Activated CD4-positive, CD25-positive, alpha-beta regulatory T cell treated with anti-CD3 and anti-CD28 coated beads, Interleukin-2, amount 50 U/mL, for 72 hours (primary cell): ENCODE data around the gene OR2W3.

Experiments
- DNase-seq: peaks from one replicate; pipeline ENCODE4 v3.0.0; 2021

The OR2W3 gene

DNA sequence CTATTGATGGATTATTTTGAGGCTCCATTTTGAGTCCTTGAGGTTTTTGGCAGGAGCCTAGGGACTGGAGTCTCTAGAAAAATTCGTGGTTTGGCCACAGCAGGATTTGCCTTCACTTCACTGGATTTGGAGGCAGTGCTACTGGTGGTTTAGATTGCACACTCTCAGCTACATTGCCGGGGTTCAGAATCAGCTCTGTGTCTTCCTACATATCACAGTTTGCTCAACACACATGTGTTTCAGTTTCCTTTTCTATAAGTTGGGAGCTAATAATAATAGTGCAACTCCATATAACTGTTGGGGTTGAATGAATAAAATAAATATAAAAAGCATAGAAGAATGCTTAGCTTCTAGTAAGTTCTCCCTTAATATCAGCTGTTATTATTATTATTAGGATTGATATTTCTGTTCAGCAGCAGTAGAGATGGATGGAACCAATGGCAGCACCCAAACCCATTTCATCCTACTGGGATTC is at the start of gene OR2W3:
Gene OR2W3 (plus strand): TSS at position 425 of the 475 bp plus-strand sequence. CDS start 0 bp downstream, at position 425.
- no peak for DNase-seq

DNA sequence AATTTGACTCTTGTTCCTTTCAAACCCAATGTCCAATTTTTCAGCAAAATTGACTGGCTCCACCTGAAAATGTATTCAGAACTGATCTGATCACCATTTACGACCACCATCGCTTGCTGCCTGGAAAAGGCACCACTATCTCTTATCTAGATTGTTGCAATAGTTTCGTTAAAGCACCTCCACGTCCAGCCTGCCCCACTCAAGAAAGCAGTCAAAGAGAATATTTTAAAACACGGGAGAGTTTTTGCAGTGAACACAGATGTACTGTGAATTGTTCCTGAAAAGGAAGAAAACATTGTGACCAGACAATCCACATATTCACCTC is 49.7 kb upstream of the OR2W3 start:
- DNase-seq: no peak

DNA sequence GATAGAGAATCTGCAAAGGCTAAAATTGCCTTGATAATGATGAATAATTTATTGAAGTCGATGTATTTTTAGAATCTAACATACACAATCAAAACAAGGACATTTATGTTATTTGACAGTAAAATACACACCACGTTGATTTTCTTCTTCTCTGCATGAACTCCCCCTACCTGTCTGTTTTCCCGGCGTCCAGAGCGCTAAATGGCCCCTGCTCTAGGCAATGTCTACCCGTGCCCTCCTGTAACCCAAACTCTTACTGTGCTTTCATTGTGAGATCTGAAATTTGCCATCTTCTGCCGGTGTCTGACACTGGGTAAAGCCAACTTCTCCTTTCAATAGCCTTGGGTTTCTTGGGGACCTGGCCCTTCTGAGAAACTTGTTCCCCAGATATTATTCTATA is 47.0 kb upstream of the OR2W3 start:
- DNase-seq: no peak

DNA sequence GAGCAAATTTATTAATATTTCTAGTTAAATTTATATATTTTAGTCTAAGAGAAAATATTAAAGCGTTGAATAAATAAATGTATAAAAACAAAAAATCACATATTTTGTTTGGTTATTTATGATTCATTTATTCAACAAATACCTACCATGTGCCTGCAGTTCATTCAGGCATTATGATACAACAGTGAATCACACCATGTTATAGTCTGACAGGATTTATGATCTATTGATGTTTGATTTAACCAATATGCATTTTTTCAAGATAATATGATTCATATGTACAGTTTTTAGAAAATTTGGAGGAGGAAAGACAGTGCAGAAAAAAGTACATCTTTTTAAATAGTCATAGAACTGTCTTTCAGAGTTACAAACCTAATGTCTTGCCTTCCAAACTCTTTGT is 45.8 kb upstream of the OR2W3 start:
- DNase-seq: no peak

DNA sequence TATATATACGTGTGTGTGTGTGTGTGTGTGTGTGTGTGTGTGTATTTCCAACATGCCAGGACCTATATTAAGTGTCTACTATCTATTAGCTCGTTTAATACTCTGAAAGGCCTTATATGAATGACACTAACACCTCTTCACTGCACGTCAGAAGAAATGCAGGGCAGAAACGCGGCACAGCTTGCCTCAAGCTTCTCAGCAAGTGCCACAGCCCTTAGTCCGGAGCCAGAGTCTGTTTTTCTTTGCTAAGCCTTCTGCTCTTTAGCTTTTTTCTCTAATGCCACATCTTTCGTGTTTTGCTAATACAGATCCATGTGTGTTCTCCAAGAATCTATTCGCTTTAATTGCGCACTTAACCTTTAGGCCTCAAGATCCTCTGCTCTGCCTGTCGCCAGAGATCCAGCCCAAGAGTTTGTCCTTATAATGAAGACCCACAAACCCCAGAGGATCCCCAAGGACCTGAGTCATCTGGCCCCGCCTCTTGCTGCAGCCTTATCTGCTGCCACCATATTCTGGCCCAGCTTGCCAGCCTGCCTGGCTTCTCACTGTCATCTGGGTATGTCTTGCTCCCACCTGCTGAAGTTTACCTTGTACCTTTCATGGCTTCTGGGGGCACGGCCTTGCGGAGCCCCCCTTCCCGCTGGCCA is 40.4 kb upstream of the OR2W3 start:
- no peak for DNase-seq

DNA sequence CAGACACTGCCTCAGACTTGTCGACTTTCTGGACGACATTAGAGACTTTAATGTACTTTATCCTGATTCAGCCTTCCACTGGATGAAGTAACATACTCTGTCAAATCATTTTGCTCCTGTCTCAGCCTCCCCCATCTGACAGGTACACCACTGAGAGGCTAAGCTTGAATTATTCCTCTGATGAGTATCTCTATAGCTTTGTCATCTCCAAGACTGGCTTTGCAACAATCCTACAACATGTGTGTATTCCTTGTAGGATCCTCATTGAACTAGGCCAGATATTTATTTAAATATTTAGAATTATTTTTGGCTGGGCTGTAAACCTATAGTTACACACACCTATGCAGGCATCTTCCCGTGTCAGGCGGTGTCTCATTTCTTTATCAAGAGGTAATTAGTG is 39.5 kb upstream of the OR2W3 start:
- DNase-seq: no peak

DNA sequence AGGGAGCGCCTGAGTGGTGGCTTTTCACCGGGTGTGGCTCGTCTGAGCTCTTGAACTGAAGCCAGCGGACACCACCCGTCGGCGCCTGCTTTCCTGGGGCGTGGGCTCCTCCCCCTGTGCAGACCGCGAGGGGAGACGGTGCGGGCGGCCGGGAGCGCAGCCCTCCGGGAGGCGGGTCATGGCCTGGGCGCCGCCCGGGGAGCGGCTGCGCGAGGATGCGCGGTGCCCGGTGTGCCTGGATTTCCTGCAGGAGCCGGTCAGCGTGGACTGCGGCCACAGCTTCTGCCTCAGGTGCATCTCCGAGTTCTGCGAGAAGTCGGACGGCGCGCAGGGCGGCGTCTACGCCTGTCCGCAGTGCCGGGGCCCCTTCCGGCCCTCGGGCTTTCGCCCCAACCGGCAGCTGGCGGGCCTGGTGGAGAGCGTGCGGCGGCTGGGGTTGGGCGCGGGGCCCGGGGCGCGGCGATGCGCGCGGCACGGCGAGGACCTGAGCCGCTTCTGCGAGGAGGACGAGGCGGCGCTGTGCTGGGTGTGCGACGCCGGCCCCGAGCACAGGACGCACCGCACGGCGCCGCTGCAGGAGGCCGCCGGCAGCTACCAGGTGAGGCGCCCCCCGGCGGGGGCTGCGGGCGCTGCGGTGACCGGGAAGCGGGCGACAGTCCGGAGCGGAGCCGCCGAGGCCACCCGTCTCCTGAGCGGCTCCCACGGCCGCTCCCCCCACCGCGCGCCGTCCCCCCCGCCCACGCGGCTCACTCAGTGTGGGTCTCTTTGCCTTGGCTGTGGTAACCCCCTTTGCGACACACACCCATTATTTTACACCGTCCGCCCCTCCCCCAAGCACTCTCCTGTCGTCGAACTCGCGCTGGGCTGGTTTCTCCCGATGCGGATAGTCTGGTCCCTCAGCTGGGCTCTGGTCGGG is 38.1 kb upstream of the OR2W3 start, which contains the start of gene TRIM58:
Gene TRIM58 (plus strand): TSS at position 119 of the 916 bp plus-strand sequence. CDS start 60 bp downstream, at position 179.
- DNase-seq: peak; percentile 32

DNA sequence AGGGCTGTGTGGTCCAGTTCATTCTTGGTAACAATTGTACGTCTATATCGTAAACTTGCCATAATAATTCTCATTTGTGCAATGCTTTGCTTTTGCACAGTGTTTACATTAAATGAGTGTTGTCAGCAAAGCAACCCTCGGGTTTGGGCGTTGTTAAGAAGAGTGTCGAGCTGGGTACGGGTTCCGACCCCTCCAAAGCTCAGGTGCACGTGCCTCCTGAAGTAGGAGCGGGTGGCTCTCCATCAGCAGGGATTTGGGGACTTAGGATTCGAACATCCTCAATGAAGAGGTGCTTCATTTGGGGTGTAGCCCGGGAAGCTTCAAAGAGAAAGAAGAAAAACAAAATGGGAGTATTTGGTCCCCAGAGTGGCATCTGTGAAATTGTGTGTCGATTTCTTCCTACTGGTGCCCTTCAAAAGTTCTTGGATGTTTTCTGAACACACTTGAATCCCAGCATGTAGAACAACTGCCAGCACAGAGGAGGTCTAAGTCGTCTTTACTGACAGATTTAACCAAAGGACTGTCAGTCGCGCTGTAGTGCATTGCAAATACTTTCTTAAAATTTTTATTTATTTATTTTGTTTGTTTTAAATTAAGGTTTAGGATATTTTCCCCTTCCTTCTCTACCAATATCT is 37.3 kb upstream of the OR2W3 start:
- no peak for DNase-seq

DNA sequence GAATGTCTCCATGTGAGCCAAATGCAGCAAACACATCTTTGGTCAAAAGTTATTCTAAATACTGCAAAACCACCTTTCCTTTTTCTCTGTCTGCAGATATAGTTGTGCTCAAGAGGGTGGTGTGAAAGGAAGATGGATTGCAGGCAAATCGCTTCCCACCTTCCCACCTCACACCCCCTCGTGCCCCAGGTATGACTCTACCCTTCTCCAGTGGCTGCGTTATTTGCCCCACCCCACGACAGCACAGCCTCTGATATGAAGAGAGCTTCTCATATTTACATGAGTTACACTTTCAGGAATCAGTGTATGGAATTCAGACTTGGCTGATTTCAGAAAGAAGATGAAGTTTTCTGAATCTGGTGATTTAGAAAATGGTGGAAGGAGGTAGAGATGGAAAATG is 32.6 kb upstream of the OR2W3 start:
- DNase-seq: no peak

DNA sequence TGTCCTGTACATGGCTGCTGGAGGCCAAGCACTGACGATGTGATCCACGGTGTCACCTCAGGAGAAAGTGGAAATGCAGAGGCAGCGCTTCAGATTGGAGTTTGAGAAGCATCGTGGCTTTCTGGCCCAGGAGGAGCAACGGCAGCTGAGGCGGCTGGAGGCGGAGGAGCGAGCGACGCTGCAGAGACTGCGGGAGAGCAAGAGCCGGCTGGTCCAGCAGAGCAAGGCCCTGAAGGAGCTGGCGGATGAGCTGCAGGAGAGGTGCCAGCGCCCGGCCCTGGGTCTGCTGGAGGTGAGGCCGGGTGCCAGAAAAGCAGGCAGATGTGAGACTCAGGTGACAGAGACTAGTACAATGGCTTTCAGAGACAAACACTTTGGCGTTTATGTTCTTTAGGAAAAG is 30.7 kb upstream of the OR2W3 start:
- no peak for DNase-seq

DNA sequence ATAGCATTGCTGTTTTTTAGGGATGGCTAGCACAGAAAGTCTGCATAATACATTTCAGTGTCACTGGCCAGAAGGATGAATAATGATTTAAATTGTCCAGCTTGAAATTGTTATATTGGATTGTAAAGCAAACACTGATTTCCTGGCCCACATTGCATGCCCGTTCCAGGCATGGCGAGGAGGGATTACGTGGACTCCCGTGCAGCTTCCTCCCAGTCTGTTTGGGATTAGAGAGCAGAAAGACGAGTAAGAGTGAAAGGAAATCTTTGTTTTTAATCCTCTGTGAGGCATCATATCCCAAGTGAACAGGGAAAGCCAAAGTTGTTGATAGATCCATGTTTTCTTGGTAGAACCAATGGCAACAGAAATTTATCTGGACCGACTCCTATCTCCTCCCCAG is 30.0 kb upstream of the OR2W3 start:
- DNase-seq: no peak

DNA sequence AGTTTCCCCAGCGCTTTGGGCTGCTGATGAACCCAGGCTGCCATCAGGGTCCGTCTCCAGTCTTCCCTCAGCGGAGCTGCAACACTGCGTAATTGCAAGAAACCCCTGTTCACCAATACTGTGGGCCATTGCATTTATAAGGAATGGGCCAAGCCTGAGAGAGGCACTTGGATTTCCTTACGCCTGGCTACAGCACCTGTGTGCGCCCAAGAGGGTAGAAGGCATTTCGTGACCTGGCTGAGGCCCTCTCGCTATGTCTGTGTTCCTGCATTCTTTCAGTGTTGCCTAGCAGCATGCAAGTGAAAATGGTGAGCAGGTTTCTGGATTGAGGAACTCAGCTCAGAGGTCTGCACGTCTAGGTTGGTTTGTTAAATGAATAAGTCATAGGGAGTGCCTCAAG is 12.0 kb upstream of the OR2W3 start:
- no peak for DNase-seq

DNA sequence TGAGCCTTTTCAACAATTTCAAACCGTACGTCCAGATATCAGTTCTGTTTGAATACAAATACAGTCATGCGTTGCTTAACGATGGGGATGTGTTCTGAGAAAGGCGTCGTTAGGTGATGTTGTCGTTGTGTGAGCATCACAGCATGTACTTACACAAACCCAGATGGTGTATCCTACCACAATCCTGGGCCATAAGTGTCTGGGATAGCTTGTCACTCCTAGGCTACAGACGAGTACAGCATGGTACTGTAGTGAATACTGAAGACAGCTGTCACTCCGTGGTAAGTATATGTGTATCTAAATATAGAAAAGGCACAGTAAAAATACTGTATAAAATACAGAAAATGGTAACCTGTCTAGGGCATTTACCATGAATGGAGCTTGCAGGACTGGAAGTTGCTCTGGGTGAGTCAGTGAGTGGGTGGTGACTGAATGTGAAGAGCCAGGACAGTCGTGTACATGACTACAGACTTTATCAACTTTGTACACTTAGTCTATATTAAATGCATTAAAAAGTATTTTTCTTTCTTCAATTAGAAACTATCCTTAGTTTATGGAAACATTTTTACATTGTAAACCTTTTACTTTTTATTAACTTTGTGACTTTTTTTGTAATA is 10.5 kb upstream of the OR2W3 start:
- no peak for DNase-seq

DNA sequence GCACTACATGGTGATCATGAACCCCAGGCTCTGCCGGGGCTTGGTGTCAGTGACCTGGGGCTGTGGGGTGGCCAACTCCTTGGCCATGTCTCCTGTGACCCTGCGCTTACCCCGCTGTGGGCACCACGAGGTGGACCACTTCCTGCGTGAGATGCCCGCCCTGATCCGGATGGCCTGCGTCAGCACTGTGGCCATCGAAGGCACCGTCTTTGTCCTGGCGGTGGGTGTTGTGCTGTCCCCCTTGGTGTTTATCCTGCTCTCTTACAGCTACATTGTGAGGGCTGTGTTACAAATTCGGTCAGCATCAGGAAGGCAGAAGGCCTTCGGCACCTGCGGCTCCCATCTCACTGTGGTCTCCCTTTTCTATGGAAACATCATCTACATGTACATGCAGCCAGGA is 589 bp downstream of the OR2W3 start:
- DNase-seq: no peak

DNA sequence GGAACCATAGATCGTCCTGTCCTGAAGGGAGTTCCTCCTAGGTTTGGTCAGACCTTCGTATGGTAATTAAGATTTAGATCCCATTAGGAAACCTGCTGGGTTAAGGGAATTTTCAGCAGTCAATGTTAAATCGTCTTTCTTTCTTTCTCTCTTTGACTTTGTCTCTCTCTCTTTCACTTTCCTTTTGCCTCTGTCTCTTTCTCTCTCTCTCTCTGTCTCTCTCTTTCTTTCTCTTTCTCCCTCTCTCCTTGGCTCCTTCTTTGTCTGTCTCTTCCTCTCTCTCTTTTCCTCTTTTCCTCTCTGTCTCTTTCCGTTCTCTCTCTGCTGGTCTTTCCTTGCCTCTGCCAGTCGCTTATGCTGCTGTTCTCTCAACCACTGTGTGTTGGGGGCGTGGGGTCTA is 8.7 kb downstream of the OR2W3 start:
- DNase-seq: no peak

DNA sequence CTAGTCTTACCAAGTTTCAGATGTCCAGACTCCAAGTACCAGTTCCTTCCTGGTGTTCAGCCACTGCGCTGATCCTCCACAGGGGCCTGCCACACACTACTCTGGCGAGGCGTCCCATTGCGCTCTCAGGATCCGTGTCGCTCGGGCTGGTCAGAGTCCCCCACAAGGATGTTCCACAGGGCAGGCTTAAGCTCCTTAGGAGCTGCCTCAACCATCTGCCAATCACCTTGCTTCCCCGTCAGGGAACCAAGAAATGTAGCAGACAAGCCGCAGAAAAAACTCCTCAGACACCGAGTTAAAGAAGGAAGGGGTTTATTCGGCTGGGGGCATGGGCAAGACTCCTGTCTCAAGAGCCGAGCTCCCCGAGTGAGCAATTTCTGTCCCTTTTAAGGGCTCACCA is 9.8 kb downstream of the OR2W3 start:
- no peak for DNase-seq

DNA sequence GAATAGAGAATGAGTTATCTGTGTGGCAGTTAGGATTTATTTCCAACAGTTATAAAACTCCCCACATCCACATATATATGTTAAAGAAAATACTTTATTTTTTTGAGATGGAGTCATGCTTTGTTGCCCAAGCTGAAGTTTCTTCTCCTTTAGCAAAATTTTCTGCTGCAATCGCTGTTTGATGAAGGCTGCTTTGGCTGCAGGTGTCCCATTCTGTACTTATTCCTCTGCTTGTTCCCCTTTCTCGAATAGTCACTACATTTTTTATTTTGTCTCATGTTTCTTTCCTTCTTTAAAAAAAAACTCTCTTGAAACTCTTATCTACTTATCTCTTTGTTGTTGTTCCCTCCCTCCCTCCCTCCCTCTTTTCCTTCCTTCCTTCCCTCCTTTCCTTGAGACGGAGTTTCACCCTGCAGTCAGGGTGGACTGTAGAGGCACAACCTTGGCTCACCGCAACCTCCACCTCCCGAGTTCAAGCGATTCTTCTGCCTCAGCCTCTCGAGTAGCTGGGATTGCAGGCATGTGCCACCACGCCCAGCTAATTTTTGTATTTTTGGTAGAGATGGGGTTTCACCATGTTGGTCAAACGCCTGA is 10.6 kb downstream of the OR2W3 start:
- DNase-seq: no peak

DNA sequence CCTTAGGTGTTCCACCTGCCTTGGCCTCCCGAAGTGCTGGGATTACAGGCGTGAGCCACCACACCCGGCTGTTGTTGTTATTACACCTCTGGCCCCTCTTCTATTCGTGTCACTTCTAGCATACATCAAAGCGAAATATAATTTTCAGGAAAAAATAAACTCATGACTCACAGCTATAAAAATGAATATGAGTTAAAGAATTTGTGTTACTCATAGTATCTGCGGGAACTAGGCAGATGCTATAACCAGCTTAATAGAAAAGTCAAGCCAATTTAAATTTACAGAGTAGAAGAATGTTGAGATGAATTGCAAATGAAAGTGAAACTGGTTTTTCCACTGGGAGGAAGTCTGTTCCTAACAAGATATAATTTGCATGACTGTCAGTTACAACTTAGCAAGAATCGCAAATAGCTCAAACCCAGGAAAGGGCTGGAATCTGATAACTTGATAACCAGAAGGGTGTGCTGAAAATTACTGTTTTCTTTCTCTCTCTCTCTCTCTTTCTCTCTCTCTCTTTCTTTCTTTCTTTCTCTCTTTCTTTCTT is 11.2 kb downstream of the OR2W3 start:
- peak; percentile 36 for DNase-seq

DNA sequence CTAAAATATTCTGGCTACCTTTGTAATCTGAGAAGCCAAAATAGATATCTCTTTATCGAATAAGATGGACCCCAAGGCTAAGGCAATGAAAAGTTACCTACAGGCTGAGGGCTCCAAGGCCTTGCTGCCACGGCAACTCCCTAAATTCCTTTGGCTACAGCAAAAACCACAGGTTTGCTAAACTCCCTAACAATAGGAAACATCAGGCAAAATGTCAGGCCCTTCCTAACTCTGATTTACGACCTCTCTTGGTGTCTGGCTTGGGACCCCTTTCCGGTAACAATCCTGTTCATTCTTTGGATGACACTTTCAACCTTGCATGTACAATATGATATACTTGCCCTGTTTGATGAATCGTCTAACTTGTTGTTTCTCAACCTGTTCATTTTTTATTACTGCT is 13.4 kb downstream of the OR2W3 start:
- DNase-seq: no peak

DNA sequence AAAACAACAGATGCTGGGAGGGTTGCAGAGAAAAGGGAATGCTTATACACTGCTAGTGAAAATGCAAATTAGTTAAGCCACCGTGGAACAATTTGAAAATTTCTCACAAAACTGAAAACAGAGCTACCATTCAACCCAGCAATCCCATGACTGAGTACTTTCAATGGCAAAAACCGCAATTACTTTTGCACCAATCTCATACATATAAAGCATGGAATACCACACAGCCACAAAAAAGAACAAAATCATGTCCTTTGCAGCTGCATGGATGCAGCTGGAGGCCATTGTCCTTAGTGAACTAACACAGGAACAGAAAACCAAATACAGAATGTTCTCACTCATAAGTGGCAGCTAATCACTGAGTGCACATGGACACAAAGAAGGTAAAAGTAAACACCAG is 18.4 kb downstream of the OR2W3 start:
- no peak for DNase-seq

DNA sequence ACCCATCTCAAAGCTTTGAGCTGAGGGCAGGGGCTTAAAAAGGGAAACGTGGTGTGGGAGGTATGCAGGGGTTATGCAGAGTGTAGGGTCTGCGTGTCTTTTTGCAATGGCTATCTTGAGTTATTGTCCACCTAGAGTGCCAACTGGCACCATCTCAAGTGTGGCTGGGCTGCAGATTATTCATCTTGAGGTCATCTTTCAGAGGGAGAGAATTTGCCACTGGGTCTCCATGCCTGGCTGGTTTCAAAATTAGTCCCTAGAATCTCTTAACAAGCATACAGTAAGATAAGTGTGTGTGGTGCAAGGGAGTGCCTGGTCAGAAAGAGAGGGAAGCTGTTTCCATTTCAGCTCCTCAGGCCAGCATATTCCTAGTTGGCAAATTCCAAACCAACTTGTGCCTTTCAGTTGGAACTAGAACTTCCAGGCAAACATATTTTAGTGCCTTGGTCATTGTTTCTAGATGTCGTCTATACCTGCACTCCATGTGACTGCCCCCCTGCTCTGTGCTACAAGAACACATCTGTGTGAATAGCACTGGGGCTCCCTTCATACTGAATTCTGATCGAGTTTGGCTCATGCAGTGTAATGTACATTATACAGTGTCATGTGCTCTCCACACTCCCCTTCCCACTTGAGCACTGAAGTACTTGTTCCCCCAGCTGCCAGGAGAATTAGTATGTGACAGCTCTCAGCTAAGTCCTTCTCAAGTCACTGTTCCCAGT is 19.7 kb downstream of the OR2W3 start:
- no peak for DNase-seq

DNA sequence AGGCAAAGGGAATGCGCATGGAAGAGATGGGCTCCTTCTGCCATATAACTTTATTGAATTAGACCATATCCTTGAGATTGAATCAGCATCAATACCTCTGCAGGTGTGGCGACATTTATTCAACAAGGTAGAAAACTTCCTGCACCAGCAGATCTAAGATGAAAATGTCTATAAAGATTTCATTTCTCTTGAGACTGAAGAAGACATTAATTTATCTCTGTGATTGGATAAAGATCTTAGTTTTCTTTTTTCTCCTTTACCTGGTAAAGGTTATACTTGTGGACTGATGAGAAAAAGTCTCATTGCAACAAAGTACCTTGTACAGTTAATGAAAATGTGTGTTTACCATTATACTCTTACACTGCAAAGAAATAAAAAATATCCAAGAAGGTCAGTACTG is 24.6 kb downstream of the OR2W3 start, which contains the start of gene OR2T8:
Gene OR2T8 (plus strand): TSS at position 301 of the 400 bp plus-strand sequence. CDS start 766 bp downstream, outside the sequence.
- no peak for DNase-seq
